IPS-18c (cell line): ENCODE measurements around the gene SBF2.
"Not testable (repeated sequence)": the region's sequence is repeated elsewhere in the genome, so short reads cannot be mapped to it uniquely, and the experiment has no call there.

Experiments
- H3K4me3 ChIP-seq: 2 replicates; pipeline ENCODE4 v1.7.0; 2013; ENCODE audit warnings: low read depth, mild to moderate bottlenecking, low read length, moderate library complexity; ENCODE audit not compliant: insufficient read depth
- H3K9me3 ChIP-seq: one replicate; pipeline ENCODE4 v1.6.1; 2013; ENCODE audit warnings: mild to moderate bottlenecking, low read length, moderate library complexity; ENCODE audit not compliant: control insufficient read depth, insufficient read depth

SBF2 gene

DNA sequence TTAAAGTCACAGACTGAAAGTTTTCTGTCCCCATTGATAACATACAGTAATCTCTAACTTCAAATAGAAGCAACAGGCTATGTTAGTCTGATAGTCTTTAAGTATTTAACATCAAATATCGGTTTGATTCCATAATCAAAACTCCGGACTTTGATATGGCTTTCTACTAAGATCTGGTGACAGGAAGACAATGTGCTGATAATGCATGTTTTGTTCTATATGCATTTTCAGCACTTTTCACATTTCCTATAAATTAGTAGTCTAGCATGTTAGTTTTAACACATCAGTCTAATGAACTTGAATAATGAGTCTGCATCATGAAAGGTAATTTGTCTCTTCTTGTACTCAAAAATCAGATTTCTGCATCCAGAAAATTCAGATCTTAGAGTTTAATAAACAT is 252.7 kb downstream of the SBF2 start:
- H3K4me3 ChIP-seq, result no peak overlapping the region
- no peaks in the 10 kb centered on the region for H3K9me3 ChIP-seq

DNA sequence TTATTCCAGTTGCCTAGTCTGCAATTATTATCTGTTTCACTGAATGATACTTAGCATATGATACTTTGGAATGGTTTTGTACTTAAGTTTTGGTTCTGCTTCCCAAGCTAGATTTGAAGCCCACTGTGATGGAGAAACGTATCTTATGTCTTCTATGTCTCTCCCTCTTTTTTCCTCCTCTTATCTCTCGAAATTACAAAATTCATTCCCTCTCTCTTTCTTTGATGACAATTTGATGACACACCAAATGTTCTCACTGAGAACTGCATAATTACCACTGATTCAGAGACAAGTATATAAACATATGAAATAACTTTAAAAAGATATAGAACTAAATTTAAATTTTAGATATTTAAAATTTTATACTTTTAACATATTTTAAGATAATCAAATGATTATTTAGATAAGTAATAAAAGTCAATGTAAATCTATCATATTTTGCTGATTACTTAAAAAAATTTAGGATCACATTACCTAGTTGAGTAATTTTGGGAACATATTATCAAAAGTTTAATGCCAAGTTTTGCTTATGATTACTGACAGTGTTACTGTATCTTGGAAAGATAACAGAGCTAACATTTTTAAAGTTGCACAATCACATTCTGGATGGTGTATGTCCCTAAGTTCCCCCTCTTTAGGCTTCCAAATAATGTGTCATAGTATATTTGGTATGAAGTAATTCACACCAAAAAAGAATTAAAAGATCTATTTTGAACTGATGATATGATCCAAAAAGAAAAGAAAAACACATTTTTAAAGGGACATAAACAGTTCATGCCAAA is 255.3 kb downstream of the SBF2 start:
- Histone ChIP-seq H3K9me3 (no peaks in the 10 kb centered on the region), H3K4me3 (no peak overlapping the region)

DNA sequence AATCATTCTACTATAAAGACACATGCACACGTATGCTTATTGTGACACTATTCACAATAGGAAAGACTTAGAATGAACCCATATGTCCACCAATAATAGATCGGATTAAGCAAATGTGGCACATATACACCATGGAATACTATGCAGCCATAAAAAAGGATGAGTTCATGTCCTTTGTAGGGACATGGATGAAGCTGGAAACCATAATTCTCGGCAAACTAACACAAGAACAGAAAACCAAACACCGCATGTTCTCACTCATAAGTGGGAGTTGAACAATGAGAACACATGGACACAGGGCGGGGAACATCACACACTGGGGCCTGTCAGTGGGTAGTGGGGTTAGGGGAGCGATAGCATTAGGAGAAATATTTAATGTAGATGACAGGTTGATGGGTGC is 258.1 kb downstream of the SBF2 start:
- H3K9me3 ChIP-seq, H3K4me3 ChIP-seq: not testable (repeated sequence)

DNA sequence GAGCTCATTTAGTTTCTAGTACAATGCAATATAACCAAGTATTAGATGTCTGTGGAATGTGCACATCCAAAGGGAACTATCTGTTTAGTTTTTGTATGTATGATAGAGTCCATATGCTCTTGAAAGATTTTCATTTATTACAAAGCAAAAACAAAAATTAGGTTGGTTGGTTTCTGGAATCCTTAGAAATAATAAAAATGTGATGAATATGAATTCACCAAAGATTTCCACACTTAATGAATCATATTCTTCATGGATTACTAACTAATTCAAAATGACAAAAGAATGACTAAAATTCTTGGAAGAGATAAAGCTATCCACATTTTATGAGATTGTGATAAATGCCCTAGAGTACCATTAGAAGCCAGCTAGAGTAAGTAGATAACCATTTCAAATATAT is 261.1 kb downstream of the SBF2 start:
- Histone ChIP-seq H3K4me3 (no peak overlapping the region), H3K9me3 (no peaks in the 10 kb centered on the region)

DNA sequence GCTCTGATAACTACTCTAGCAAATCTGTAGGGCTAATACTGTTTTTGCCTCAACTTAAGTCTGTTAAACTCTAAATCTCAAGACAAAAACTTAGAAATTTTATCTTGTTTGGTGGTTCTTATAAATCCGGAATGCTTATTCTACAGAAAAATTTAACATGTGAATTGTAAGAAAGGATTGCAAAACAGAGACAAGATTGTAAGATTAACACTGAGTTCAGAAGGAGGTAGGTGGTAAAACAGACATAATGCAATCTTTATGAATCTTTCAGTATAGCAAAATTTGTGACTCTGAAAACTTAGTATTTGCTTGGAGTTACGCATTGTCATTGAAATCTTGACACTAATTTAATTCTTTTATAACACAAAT is 263.9 kb downstream of the SBF2 start:
- no peak overlapping the region for H3K4me3 ChIP-seq
- no peaks in the 10 kb centered on the region for H3K9me3 ChIP-seq

DNA sequence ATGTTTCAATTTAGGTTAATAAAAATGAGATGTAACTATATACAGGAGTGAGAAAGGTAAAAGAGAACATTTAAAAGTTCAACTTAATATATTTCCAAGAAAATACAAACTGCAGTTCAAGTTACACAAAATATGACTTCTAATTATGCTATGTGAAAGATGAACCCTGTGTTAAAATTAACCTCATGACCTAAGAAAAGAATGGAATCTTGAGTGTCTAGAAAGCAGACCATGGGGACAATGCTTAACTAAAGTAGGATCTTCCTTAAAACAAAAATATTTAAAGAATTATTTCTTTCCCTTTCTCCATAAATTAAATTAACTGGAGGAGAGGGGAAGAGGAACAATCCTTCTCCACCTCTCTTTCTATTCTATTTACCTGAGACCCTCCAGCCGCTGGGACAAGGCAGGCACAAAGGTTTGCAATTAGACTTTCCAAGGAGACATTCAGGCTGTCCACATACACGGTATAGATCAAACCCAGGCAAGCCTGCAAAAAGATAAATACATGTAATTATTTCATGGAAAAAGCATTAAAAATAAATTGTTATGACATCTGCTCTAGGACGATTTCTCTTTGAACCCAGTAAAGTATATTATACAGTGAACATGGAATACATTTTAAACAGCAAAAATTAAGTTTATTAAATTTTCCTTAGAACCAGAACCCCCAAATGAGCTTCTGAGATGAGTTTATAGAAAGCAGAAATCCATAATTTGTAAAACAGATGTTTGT is 264.5 kb downstream of the SBF2 start:
- Histone ChIP-seq H3K9me3 (no peaks in the 10 kb centered on the region), H3K4me3 (no peak overlapping the region)

DNA sequence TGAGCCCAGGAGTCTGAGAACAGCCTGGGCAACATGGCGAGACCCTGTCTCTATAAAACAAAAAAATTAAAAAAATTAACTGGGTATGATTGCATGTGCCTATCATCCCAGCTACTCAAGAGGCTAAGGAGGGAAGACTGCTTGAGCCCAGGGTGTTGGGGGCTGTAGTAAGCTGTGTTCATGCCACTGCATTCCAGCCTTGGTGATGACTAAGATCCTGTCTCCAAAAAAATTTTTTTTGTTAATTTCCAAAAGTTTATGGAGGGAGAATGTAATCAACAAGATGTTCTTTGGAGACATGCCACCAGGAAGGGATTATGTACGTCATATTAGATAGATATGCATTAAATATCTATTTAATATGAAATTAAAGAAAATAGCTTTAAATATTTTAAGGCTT is 267.5 kb downstream of the SBF2 start:
- no peak overlapping the region for H3K4me3 ChIP-seq

DNA sequence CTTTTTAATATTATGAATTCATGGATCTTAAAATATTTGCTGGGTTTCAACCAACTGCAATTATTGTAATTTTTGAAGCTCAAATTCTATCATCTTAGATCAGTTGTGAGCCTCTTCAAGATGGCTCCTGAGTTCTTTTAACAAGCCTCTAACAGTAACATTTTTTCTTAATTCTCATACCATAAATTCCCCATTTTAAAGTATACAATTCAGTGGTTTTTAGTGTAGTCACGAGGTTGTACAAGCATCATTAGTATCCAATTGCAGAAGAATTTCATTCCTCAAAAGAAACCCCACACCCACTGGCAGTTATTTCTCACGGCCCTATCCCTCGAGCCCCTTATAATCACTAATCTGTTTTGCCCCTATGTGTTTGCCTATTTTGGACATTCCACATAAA is 270.8 kb downstream of the SBF2 start:
- Histone ChIP-seq H3K9me3 (no peaks in the 10 kb centered on the region), H3K4me3 (no peak overlapping the region)

More for the DNA sequence above, 267.5 kb downstream of the SBF2 start:
- H3K9me3 ChIP-seq, result no peaks in the 10 kb centered on the region

DNA sequence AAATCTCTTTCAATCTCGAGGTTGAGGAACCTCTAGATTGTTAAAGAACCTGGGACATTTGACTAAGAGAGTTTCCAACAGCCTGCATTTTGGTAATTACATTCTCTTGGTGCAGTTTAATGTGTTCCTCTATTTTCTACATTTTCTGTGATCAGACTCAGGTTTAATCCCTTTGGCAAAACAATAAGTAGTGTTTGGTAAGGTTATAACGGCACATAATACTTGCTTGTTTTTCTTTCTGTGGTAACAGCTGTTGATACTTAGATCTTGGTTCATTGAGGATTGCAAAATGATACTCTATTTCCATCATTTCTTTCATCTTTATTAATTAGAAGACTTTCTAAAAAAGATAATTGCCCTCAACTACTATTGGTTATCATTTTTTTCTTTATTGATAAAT is 271.3 kb downstream of the SBF2 start:
- Histone ChIP-seq H3K4me3 (no peak overlapping the region), H3K9me3 (no peaks in the 10 kb centered on the region)

DNA sequence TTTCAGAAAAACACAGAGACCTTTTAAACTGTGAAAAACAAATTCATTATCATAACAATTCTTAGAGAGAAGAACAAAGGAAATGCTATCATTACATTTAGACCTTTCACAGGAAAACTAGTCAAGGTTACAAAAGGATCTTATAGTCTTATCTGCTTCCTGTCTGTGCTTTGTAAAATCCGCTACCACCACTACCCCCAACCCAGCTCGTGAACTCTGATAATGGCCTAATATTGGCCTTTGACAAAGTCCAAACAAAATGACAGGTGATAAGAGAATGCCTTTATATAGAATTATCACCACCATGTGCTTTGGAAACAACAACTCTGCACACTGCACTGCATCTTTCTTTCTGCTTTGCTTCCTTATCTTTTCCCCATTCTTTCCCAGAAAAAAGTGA is 272.5 kb downstream of the SBF2 start:
- Histone ChIP-seq H3K4me3 (no peak overlapping the region), H3K9me3 (no peaks in the 10 kb centered on the region)

DNA sequence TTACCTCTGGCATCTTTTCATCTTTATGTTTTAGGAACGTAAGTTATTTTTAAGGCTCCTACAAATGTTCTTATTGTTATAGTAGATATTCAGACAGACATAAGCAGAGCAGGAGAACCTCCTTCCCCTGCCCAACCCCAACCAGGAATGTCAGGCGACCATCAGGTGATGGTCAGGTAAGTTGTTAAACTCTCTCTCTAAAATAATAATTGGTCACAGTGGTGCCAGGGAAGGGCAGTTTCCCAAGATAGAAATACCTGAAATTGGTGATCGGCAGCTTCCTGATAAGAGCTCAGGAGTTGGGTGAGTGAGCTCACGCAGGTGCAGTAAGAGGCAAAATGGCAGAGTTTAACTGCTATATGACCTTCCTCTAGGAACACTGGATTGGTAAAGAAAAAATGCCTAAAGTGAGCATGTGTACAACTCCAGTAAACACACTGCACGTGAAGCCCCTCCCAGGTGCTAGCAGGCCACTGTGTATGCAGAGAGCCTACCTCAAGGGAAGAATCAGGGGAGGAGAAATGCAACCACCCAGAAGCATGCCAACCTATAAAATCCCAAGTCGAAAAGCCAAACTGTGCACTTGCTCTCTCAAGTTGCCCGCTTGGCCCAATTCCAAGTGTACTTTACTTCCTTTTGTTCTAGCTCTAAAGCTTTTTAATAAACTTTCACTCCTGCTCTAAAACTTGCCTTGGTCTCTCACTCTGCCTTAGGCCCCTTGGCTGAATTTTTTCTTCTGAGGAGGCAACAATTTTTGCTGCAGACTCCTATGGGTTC is 273.9 kb downstream of the SBF2 start:
- H3K4me3 ChIP-seq, result no peak overlapping the region
- no peaks in the 10 kb centered on the region for H3K9me3 ChIP-seq

DNA sequence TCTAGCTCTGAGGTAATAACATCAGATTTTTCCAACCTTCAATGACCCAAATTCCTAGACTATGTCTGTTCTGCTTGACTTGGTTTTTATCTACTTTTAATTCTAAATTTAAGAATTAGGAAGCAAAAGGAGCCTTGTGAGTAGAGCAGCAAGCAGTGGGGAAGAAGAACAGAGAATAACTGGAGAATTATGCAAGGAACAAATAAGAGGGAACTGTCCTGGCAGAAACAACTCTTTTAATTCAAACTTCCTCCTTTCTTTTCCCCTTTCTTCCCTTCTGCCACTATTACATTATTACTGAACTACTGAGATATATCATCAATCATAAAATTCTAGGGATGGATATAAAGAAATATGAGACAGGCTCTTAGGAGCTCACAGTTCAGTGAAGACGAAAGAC is 276.1 kb downstream of the SBF2 start:
- Histone ChIP-seq H3K4me3 (no peak overlapping the region), H3K9me3 (no peaks in the 10 kb centered on the region)

DNA sequence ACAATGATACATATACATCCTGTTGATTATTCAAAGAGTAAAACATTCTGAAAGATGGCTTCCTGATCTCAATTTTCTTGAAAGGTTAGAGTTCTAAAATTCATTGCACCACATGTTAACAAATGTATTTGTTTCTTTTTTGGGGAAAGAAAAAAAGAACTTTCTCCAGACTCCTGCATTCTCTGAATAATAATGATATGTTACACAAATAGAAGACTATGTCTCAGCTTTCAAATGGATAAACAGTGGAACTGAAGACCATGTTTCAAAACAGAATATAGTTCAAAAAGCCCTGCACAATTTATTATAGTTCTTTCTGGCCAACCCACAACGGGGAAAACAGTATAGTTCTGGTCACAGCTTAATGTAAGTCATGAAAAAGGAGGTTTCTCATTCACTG is 277.0 kb downstream of the SBF2 start:
- H3K9me3 ChIP-seq, result no peaks in the 10 kb centered on the region
- H3K4me3 ChIP-seq, result no peak overlapping the region

DNA sequence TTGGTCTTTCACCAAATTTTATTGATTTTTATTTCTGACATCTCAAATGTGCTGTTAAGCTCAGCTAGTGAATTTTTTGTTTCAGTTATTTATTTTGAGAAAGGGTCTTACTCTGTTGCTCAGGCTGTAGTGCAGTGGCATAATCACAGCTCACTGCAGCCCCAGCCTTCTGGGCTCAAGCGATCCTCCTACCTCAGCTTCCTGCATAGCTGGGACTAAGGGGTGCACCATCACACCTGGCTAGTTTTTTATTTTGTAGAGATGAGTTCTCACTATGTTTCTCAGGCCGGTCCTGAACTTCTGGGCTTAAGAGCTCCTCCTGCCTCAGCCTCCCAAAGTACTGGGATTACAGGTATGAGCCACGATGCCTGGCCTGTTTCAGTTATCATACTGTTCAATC is 282.0 kb downstream of the SBF2 start:
- Histone ChIP-seq H3K4me3 (no peak overlapping the region), H3K9me3 (no peaks in the 10 kb centered on the region)

DNA sequence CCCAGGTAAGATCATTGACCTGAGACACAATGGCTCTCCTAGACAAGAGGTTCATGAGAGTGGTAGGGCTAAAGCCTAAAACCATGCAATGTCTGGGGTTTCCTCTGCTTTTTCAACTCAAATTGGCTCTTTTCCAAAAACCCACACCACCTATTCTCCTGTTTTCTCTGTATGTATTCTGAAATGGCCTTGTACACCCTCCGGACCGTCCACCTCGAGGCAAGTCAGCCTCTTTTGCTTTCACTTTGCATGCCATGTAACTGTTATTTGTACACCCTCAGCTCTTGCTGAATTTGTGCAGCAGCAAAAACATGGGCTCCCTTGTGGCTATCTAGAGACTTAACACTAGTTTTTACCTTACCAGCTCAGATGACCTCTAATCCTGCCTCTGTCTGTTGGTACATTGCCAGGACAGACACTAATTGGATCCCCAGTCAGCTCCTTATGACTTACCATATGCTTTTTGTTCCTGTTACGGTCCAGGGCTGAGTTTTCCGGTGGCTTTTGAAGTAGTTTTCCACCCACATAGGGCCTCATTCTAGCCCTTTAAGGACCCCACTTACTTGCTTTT is 288.0 kb downstream of the SBF2 start:
- no peaks in the 10 kb centered on the region for H3K9me3 ChIP-seq
- no peak overlapping the region for H3K4me3 ChIP-seq

DNA sequence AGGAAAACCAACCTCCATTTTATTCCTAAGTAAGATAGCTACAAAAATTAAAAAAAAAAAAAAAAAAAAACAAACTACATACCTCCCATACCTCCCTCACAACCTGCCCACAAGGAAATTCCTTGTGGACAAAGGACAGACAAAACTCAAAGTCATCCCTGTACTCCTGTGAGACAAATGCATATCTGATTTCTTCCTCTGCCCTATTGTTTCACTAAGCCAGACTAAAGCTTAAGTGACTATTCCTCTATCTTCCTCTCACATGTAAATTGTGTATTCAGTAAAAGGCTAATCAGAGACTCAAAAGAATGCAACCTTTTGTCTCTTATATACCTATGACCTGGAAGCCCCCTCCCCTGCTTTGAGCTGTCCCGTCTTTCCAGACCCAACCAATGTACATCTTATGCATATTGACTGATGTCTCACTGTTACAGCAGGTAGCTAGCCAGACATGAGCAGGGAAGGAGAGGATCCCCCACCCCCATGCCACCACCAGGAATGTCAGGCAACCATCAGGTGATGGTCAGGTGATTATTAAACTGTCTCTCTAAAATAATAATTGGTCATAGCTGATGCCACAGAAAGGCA is 289.4 kb downstream of the SBF2 start:
- H3K9me3 ChIP-seq, result no peaks in the 10 kb centered on the region
- no peak overlapping the region for H3K4me3 ChIP-seq

DNA sequence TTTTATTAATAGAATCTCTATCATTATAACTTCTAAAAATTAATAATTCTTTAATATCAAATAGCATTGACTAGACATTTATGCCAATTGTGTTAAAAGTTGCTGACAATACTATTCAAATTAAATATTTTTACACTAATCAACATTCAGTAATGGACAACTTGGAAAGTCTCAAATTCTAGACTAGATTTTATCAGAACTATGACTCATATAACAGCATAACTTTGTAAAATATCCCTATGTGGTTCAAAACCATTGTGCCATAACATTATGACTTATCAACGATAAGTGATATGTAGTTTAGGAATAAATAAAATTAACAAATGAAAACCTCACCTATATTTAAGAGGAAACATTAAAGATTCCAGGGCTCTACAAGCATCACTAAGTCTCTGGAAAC is 291.8 kb downstream of the SBF2 start:
- Histone ChIP-seq H3K9me3 (no peaks in the 10 kb centered on the region), H3K4me3 (no peak overlapping the region)
